A549 (cell line): ENCODE measurements around the gene TTYH2. TPM values are rescaled to one million over a fixed set of nuclear protein-coding genes. Genes with fewer than 3 reads are reported as not detected.

Source experiments
- ATAC-seq, 2 experiments: fragments of 200-7000 bp in 1 of 2; fragments of >200 bp in 1 of 2; cut with Nextera tagmentation in 1 of 2; cut with Tn5 transposase in 1 of 2; 3 replicates each; pipeline versions ENCODE4 v1.8.0 to v1.9.1; 2018 to 2020; ENCODE audit warnings: mild to moderate bottlenecking in 1 of 2, moderate library complexity in 1 of 2
- CTCF ChIA-PET: fragments of 300-600 bp; sonication (Branson Sonifier 250); formaldehyde crosslinking; extraction: SDS; loops from one replicate; lab custom pipeline; 2021; ENCODE audit warnings: antibody characterized with exemption, inconsistent platforms; lab: Yijun Ruan, JAX
- POLR2A ChIA-PET: fragments of 350-600 bp; formaldehyde crosslinking; extraction: SDS; loops from one replicate; lab custom pipeline; 2021; ENCODE audit warnings: antibody characterized with exemption, inconsistent platforms; lab: Yijun Ruan, JAX
- DNase-seq, 2 experiments: peaks; one replicate each; pipeline versions ENCODE4 v3.0.0 to v3.0.0-alpha.2; 2011 to 2016; ENCODE audit warnings: low read depth in 1 of 2, low spot score in 1 of 2
- FAIRE-seq: peaks from 2 replicates; lab custom pipeline; 2011; peaks lifted over from hg19 to GRCh38; lab: Jason Lieb, UNC
- H3K27ac ChIP-seq, 2 experiments: fragments of >200 bp; sonication (Bioruptor Twin); formaldehyde crosslinking; 3 replicates each; pipeline ENCODE4 v1.5.1; 2016 to 2017
- H3K4me1 ChIP-seq: fragments of >200 bp; sonication (Bioruptor Twin); formaldehyde crosslinking; 3 replicates; pipeline ENCODE4 v1.6.1; 2016
- H3K4me2 ChIP-seq: fragments of >200 bp; sonication (Bioruptor Twin); formaldehyde crosslinking; 3 replicates; pipeline ENCODE4 v1.6.1; 2016
- H3K4me3 ChIP-seq: fragments of >200 bp; sonication (Bioruptor Twin); formaldehyde crosslinking; 3 replicates; pipeline ENCODE4 v1.5.1; 2016
- H3K9me3 ChIP-seq: fragments of >200 bp; sonication (Bioruptor Twin); formaldehyde crosslinking; 3 replicates; pipeline ENCODE4 v1.6.1; 2016
- BHLHE40 ChIP-seq: IDR thresholded peaks from 2 replicates; pipeline ENCODE4 v1.6.1; 2012; ENCODE audit warnings: low read depth, low read length, inconsistent platforms
- CBX2 ChIP-seq: fragments of 200-600 bp; sonication (generic); IDR thresholded peaks from 2 replicates; pipeline ENCODE4 v1.6.1; 2016; ENCODE audit warnings: low read depth, mild to moderate bottlenecking, borderline replicate concordance
- CEBPB ChIP-seq, 2 experiments: fragments of >200 bp in 1 of 2; sonication (Bioruptor Twin) in 1 of 2; formaldehyde crosslinking in 1 of 2; IDR thresholded peaks; 2 replicates each; pipeline ENCODE4 v1.6.1; 2012 to 2016
- CHD4 ChIP-seq: fragments of 200-600 bp; sonication (generic); IDR thresholded peaks from 2 replicates; pipeline ENCODE4 v1.6.1; 2016; ENCODE audit warnings: antibody characterized with exemption, mild to moderate bottlenecking, borderline replicate concordance
- EHMT2 ChIP-seq: fragments of 200-600 bp; sonication (generic); IDR thresholded peaks from 2 replicates; pipeline ENCODE4 v1.6.1; 2016; ENCODE audit warnings: antibody characterized with exemption, low read depth, mild to moderate bottlenecking, moderate library complexity
- FOSB ChIP-seq: fragments of 250-450 bp; sonication (Bioruptor Pico); IDR thresholded peaks from 2 replicates; pipeline ENCODE4 v1.5.0; 2020; ENCODE audit warnings: mild to moderate bottlenecking, moderate library complexity
- FOSL2 ChIP-seq, 2 experiments: fragments of 450-650 bp in 1 of 2; fragments of >200 bp in 1 of 2; sonication (Bioruptor Twin) in 1 of 2; formaldehyde crosslinking; IDR thresholded peaks; 2 replicates each; pipeline versions ENCODE4 v1.5.0 to v1.6.1; 2016 to 2020; ENCODE audit warnings: mild to moderate bottlenecking in 1 of 2, moderate library complexity in 1 of 2
- FOXS1 ChIP-seq: fragments of 250-450 bp; sonication (Bioruptor Pico); IDR thresholded peaks from 2 replicates; pipeline ENCODE4 v1.5.0; 2020; ENCODE audit warnings: mild to moderate bottlenecking, moderate library complexity
- GATA3 ChIP-seq: IDR thresholded peaks from 2 replicates; pipeline ENCODE4 v1.6.1; 2012; ENCODE audit warnings: borderline replicate concordance
- HDAC2 ChIP-seq: fragments of 200-600 bp; sonication (generic); IDR thresholded peaks from 2 replicates; pipeline ENCODE4 v1.6.1; 2016
- HOXA7 ChIP-seq: fragments of 250-450 bp; sonication (Bioruptor Pico); IDR thresholded peaks from 2 replicates; pipeline ENCODE4 v1.5.0; 2020; ENCODE audit warnings: mild to moderate bottlenecking, moderate library complexity
- HOXB5 ChIP-seq: fragments of 250-450 bp; sonication (Bioruptor Pico); IDR thresholded peaks from 2 replicates; pipeline ENCODE4 v1.5.0; 2020; ENCODE audit warnings: mild to moderate bottlenecking, moderate library complexity
- MYC ChIP-seq: IDR thresholded peaks from 2 replicates; pipeline ENCODE4 v1.6.1; 2012; ENCODE audit warnings: mild to moderate bottlenecking, inconsistent platforms, low read length, improper control_type of control experiment, borderline replicate concordance
- PHF8 ChIP-seq: fragments of 200-600 bp; sonication (generic); IDR thresholded peaks from 2 replicates; pipeline ENCODE4 v1.6.1; 2016; ENCODE audit warnings: low read depth, mild to moderate bottlenecking, antibody characterized with exemption, moderate library complexity, borderline replicate concordance
- POLR2A ChIP-seq: IDR thresholded peaks from 2 replicates; pipeline ENCODE4 v1.6.1; 2012; ENCODE audit warnings: mild to moderate bottlenecking, low read length
- RCOR1 ChIP-seq: fragments of 150-350 bp; IDR thresholded peaks from 2 replicates; pipeline ENCODE4 v1.6.1; 2014; ENCODE audit warnings: antibody characterized with exemption, low read length, low read depth
- RFX5 ChIP-seq: fragments of 450-650 bp; IDR thresholded peaks from 2 replicates; pipeline ENCODE4 v1.7.1; 2014; ENCODE audit warnings: antibody characterized with exemption, mild to moderate bottlenecking, moderate library complexity
- RNF2 ChIP-seq: fragments of 200-600 bp; sonication (generic); IDR thresholded peaks from 2 replicates; pipeline ENCODE4 v1.6.1; 2016; ENCODE audit warnings: low read depth, mild to moderate bottlenecking, antibody characterized with exemption, moderate library complexity, borderline replicate concordance
- SMC3 ChIP-seq: fragments of >200 bp; sonication (Bioruptor Twin); formaldehyde crosslinking; IDR thresholded peaks from 3 replicates; pipeline ENCODE4 v1.6.1; 2018; ENCODE audit warnings: inconsistent platforms
- TP53 ChIP-seq: fragments of 250-450 bp; sonication (Bioruptor Pico); IDR thresholded peaks from 2 replicates; pipeline ENCODE4 v1.5.0; 2021; ENCODE audit warnings: mild to moderate bottlenecking, moderate library complexity
- ZFP36 ChIP-seq: fragments of 450-650 bp; IDR thresholded peaks from 2 replicates; pipeline ENCODE4 v1.6.1; 2014; ENCODE audit warnings: borderline replicate concordance; ENCODE audit not compliant: partially characterized antibody
- WGBS: methylation state at CpG from one replicate; pipeline ENCODE4 v1.1.6; 2017; ENCODE audit errors: missing lambda C conversion rate; 5-methylcytosine and 5-hydroxymethylcytosine counted together
- polyA plus RNA-seq, 4 experiments: library from polyadenylated mRNA; depleted of rRNA in 3 of 4; stranded (reverse); fragments of >200 nt; fragmentation: RNase III in 1 of 4; extraction: RNeasy Plus Mini Kit Qiagen cat#74134 plus additional on column Dnase treatment in 1 of 4; gene quantifications; 2 replicates in 3 of 4; 3 replicates in 1 of 4; pipeline ENCODE4 v1.2.3, GENCODE V29; 2011 to 2017
- TF ChIP-seq, protein P1 (sequence below): fragments of 200-600 bp; sonication (generic); IDR thresholded peaks from 2 replicates; pipeline ENCODE4 v1.6.1; 2016; ENCODE audit warnings: antibody characterized with exemption, mild to moderate bottlenecking, moderate library complexity
- TF ChIP-seq, protein P2 (sequence below): fragments of 250-450 bp; sonication (Bioruptor Pico); IDR thresholded peaks from 2 replicates; pipeline ENCODE4 v1.5.0; 2021; ENCODE audit warnings: mild to moderate bottlenecking, moderate library complexity, borderline replicate concordance
- TF ChIP-seq, protein P3 (sequence below): IDR thresholded peaks from 2 replicates; pipeline ENCODE4 v1.6.1; 2012
- TF ChIP-seq, protein P4 (sequence below): fragments of 250-450 bp; sonication (Bioruptor Pico); IDR thresholded peaks from 2 replicates; pipeline ENCODE4 v1.5.0; 2020; ENCODE audit warnings: low read depth, mild to moderate bottlenecking, moderate library complexity
- TF ChIP-seq, protein P5 (sequence below): IDR thresholded peaks from 2 replicates; pipeline ENCODE4 v1.6.1; 2012; ENCODE audit warnings: low read depth, borderline replicate concordance
- TF ChIP-seq, protein P6 (sequence below): IDR thresholded peaks from 2 replicates; pipeline ENCODE4 v1.6.1; 2012

TTYH2 gene
- polyA plus RNA-seq, 2 of the 4 experiments (the other 2 are of a cell fraction) = 1.4 to 1.7 TPM

DNA sequence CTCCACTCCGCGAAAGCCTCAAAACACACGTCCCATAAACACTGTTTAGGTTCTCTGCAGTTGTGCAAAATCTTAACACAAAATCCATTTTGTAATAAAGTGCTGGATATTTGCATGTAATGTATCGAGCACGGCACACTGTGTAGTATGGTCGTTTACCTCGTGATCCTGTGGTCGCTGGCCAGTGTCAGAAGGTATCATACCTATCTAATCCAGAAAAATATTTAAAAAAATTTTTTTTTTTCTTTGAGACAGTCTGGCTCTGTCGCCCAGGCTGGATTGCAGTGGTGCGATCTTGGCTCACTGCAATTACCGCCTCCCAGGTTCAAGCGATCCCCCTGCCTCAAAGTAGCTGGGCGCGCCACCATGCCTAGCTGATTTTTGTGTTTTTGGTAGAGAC lies 8.9 kb upstream of the TTYH2 start:
- POLR2A ChIA-PET = interaction anchor here (0.9 to 2.1 kb wide), 6 partner anchors 9 to 226 kb away, joined by 3 to 20 read pairs (median 4); partner anchors contain the start of gene TTYH2
- no peak for DNase-seq
- Histone ChIP-seq H3K4me3 (peak overlapping the region; percentile 71), H3K4me2 (peak overlapping the region; percentile 92), H3K27ac (peak overlapping the region; percentile 89 to 97), H3K9me3 (no peaks in the 10 kb centered on the region), H3K4me1 (peaks cover 46% of the 10 kb centered on the region)
- CTCF ChIA-PET = interaction anchor here (0.7 to 7.4 kb wide), 6 partner anchors 9 to 551 kb away, joined by 3 to 215 read pairs (median 6); partner anchors contain the start of gene TTYH2
- 34% methylated on average over 14 of the region's 14 CpGs for WGBS
- no peak for ATAC-seq
- TF ChIP-seq RNF2 = no peak
- TF ChIP-seq CEBPB (IDR thresholded peaks at IDR 0.05) = no peak
- TF ChIP-seq HOXA7 (CRISPR knock-in tag) = no peak
- TF ChIP-seq PHF8 = no peak
- no peak for TF ChIP-seq POLR2A
- no peak for TF ChIP-seq FOSB (CRISPR knock-in tag)
- no peak for TF ChIP-seq GATA3
- TF ChIP-seq RFX5 = no peak
- no peak for TF ChIP-seq HOXB5 (CRISPR knock-in tag)
- TF ChIP-seq, protein P1, sequence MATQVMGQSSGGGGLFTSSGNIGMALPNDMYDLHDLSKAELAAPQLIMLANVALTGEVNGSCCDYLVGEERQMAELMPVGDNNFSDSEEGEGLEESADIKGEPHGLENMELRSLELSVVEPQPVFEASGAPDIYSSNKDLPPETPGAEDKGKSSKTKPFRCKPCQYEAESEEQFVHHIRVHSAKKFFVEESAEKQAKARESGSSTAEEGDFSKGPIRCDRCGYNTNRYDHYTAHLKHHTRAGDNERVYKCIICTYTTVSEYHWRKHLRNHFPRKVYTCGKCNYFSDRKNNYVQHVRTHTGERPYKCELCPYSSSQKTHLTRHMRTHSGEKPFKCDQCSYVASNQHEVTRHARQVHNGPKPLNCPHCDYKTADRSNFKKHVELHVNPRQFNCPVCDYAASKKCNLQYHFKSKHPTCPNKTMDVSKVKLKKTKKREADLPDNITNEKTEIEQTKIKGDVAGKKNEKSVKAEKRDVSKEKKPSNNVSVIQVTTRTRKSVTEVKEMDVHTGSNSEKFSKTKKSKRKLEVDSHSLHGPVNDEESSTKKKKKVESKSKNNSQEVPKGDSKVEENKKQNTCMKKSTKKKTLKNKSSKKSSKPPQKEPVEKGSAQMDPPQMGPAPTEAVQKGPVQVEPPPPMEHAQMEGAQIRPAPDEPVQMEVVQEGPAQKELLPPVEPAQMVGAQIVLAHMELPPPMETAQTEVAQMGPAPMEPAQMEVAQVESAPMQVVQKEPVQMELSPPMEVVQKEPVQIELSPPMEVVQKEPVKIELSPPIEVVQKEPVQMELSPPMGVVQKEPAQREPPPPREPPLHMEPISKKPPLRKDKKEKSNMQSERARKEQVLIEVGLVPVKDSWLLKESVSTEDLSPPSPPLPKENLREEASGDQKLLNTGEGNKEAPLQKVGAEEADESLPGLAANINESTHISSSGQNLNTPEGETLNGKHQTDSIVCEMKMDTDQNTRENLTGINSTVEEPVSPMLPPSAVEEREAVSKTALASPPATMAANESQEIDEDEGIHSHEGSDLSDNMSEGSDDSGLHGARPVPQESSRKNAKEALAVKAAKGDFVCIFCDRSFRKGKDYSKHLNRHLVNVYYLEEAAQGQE = no peak
- TF ChIP-seq CBX2 = no peak
- TF ChIP-seq FOXS1 (CRISPR knock-in tag) = no peak
- TF ChIP-seq, protein P2, sequence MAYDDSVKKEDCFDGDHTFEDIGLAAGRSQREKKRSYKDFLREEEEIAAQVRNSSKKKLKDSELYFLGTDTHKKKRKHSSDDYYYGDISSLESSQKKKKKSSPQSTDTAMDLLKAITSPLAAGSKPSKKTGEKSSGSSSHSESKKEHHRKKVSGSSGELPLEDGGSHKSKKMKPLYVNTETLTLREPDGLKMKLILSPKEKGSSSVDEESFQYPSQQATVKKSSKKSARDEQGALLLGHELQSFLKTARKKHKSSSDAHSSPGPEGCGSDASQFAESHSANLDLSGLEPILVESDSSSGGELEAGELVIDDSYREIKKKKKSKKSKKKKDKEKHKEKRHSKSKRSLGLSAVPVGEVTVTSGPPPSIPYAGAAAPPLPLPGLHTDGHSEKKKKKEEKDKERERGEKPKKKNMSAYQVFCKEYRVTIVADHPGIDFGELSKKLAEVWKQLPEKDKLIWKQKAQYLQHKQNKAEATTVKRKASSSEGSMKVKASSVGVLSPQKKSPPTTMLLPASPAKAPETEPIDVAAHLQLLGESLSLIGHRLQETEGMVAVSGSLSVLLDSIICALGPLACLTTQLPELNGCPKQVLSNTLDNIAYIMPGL (CRISPR knock-in tag) = no peak
- TF ChIP-seq RCOR1 = no peak
- TF ChIP-seq, protein P3, sequence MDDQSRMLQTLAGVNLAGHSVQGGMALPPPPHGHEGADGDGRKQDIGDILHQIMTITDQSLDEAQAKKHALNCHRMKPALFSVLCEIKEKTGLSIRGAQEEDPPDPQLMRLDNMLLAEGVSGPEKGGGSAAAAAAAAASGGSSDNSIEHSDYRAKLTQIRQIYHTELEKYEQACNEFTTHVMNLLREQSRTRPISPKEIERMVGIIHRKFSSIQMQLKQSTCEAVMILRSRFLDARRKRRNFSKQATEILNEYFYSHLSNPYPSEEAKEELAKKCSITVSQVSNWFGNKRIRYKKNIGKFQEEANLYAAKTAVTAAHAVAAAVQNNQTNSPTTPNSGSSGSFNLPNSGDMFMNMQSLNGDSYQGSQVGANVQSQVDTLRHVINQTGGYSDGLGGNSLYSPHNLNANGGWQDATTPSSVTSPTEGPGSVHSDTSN = no peak
- TF ChIP-seq SMC3 = no peak
- no peak for TF ChIP-seq MYC
- no peak for FAIRE-seq

DNA sequence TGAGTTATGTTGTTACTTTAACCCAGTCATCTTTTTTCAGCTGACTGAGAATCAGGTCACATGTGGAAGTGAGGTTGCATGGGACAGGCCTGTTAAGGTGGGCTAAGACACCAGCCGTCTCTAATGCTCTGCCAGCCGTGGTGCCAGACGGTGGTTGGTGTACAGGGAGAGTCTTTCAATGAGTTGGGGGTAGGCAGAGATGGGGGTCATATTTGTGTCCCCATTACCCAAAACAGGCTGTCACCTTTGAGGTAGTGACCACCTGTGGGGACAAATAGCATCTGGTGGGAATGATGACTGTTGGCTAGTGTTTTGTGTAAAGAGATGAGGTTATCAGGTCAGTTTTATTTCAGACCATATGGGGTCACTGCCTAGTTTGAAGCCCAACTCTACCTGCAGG lies 8.1 kb upstream of the TTYH2 start:
- no peak for DNase-seq
- POLR2A ChIA-PET = interaction anchor here (1.0 kb wide), 1 partner anchor 8 kb away, joined by 3 read pairs; the partner anchor contains the start of gene TTYH2
- H3K4me3 ChIP-seq = peak overlapping the region; percentile 71
- no peak for ATAC-seq
- peak overlapping the region; percentile 92 for H3K4me2 ChIP-seq
- FAIRE-seq = no peak
- peaks cover 52% of the 10 kb centered on the region for H3K4me1 ChIP-seq
- CTCF ChIA-PET = interaction anchor here (1.3 to 7.4 kb wide), 2 partner anchors 18 to 158 kb away, joined by 6 to 215 read pairs; no protein-coding TSS in a partner anchor
- no peaks in the 10 kb centered on the region for H3K9me3 ChIP-seq
- WGBS = 90% methylated on average over 3 of the region's 3 CpGs
- H3K27ac ChIP-seq = peak overlapping the region in 1 of 2 experiments; percentile 97; a peak in 4 of 6 replicates
- TF ChIP-seq HDAC2 = no peak
- no peak for TF ChIP-seq FOSB (CRISPR knock-in tag)
- no peak for TF ChIP-seq FOSL2 (IDR thresholded peaks at IDR 0.05)
- TF ChIP-seq FOSL2 (CRISPR knock-in tag; IDR thresholded peaks at IDR 0.05) = no peak
- no peak for TF ChIP-seq ZFP36
- no peak for TF ChIP-seq EHMT2
- TF ChIP-seq, protein P4, sequence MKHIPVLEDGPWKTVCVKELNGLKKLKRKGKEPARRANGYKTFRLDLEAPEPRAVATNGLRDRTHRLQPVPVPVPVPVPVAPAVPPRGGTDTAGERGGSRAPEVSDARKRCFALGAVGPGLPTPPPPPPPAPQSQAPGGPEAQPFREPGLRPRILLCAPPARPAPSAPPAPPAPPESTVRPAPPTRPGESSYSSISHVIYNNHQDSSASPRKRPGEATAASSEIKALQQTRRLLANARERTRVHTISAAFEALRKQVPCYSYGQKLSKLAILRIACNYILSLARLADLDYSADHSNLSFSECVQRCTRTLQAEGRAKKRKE (CRISPR knock-in tag) = no peak
- no peak for TF ChIP-seq RCOR1
- TF ChIP-seq TP53 (CRISPR knock-in tag) = no peak
- TF ChIP-seq, protein P5, sequence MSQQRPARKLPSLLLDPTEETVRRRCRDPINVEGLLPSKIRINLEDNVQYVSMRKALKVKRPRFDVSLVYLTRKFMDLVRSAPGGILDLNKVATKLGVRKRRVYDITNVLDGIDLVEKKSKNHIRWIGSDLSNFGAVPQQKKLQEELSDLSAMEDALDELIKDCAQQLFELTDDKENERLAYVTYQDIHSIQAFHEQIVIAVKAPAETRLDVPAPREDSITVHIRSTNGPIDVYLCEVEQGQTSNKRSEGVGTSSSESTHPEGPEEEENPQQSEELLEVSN = no peak
- no peak for TF ChIP-seq CHD4
- TF ChIP-seq, protein P6, sequence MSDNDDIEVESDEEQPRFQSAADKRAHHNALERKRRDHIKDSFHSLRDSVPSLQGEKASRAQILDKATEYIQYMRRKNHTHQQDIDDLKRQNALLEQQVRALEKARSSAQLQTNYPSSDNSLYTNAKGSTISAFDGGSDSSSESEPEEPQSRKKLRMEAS = no peak
- no peak for TF ChIP-seq GATA3
- no peak for TF ChIP-seq HOXB5 (CRISPR knock-in tag)
- no peak for TF ChIP-seq BHLHE40
- TF ChIP-seq MYC = no peak
